ENCODE measurements around the gene POLR1E. TPM values are rescaled to one million over a fixed set of nuclear protein-coding genes. Genes with fewer than 3 reads are reported as not detected.

POLR1E gene
- total and polyA plus RNA-seq, 11 donors, result 6.9 to 27.0 (median 12.8) TPM

- peaks cover 0 to 41% (median 8%) of the 10 kb centered on the region in 9 donors for H3K36me3 ChIP-seq
- H3K9me3 ChIP-seq, result no peaks in the 10 kb centered on the region
- DNase-seq (no peak), ATAC-seq (no peak)
- no peaks in the 10 kb centered on the region for H3K27me3 ChIP-seq
- H3K27ac ChIP-seq, result no peak overlapping the region
- peaks cover 0 to 16% (median 0%) of the 10 kb centered on the region in 12 donors for H3K4me1 ChIP-seq
- TF ChIP-seq CTCF (IDR thresholded peaks at IDR 0.05), result no peak
- no peak for TF ChIP-seq POLR2A (IDR thresholded peaks at IDR 0.05)
- intact Hi-C loops (cut with DNase I), result no loop called here
- no peak overlapping the region for H3K4me3 ChIP-seq
Observed at GRCh38 chr9:37447111-37447510, 38.6 kb upstream of the POLR1E start.

GRCh38 chr9:37449862-37450632 is 35.7 kb upstream of the POLR1E start:
- TF ChIP-seq POLR2A (IDR thresholded peaks at IDR 0.05), result no peak
- no peak for TF ChIP-seq CTCF (IDR thresholded peaks at IDR 0.05)
- peaks cover 0 to 26% (median 0%) of the 10 kb centered on the region in 9 donors for H3K36me3 ChIP-seq
- intact Hi-C loops (cut with DNase I), result no loop called here
- no peaks in the 10 kb centered on the region for H3K27me3 ChIP-seq
- H3K4me1 ChIP-seq, result peaks cover 0 to 30% (median 3%) of the 10 kb centered on the region in 12 donors
- peaks cover 0 to 4% (median 0%) of the 10 kb centered on the region in 12 donors for H3K9me3 ChIP-seq
- H3K4me3 ChIP-seq, result no peak overlapping the region
- no peak overlapping the region for H3K27ac ChIP-seq
- 84 to 88% (median 87%) methylated on average over 12 of the region's 12 CpGs for WGBS, 4 donors
- ATAC-seq (no peak), DNase-seq (no peak)

GRCh38 chr9:37451628-37452027 is 34.1 kb upstream of the POLR1E start:
- Histone ChIP-seq H3K4me1 (peaks cover 0 to 22% (median 3%) of the 10 kb centered on the region in 12 donors), H3K27me3 (no peaks in the 10 kb centered on the region), H3K36me3 (peaks cover 0 to 26% (median 4%) of the 10 kb centered on the region in 9 donors), H3K4me3 (no peak overlapping the region), H3K27ac (peak overlapping the region in 1 of 12 donors; percentile 39), H3K9me3 (peaks cover 0 to 11% (median 0%) of the 10 kb centered on the region in 12 donors)
- WGBS, 4 donors, result 71 to 86% (median 84%) methylated on average over 3 of the region's 3 CpGs
- DNase-seq (no peak), ATAC-seq (no peak)
- intact Hi-C loops (cut with DNase I), result no loop called here
- TF ChIP-seq POLR2A (IDR thresholded peaks at IDR 0.05), result no peak
- no peak for TF ChIP-seq CTCF (IDR thresholded peaks at IDR 0.05)

- ATAC-seq (no peak), DNase-seq (no peak)
- H3K36me3 ChIP-seq, result peaks cover 0 to 25% (median 7%) of the 10 kb centered on the region in 9 donors
- 88 to 96% (median 92%) methylated on average over 1 of the region's 1 CpG for WGBS, 4 donors
- no peak overlapping the region for H3K27ac ChIP-seq
- peaks cover 0 to 11% (median 0%) of the 10 kb centered on the region in 12 donors for H3K9me3 ChIP-seq
- TF ChIP-seq POLR2A (IDR thresholded peaks at IDR 0.05) (no peak), CTCF (IDR thresholded peaks at IDR 0.05) (no peak)
- H3K27me3 ChIP-seq, result no peaks in the 10 kb centered on the region
- intact Hi-C loops (cut with DNase I), result no loop called here
- H3K4me3 ChIP-seq, result no peak overlapping the region
- peaks cover 0 to 22% (median 3%) of the 10 kb centered on the region in 12 donors for H3K4me1 ChIP-seq
Observed at GRCh38 chr9:37452611-37453010, 33.1 kb upstream of the POLR1E start.
